ENCODE results near the gene STK39.

STK39 gene

GRCh38 chr2:168037778-168038177 is 209.6 kb downstream of the STK39 start:
- H3K4me1 ChIP-seq (ENCODE audit: insufficient read depth, insufficient read length): no peaks in the 10 kb centered on the region
- no peaks in the 10 kb centered on the region for H3K36me3 ChIP-seq (ENCODE audit: insufficient read depth, insufficient read length, low read length)
- TF ChIP-seq ZNF274 (IDR thresholded peaks at IDR 0.05; ENCODE audit: low read depth, low read length): no peak
- TF ChIP-seq SUZ12 (IDR thresholded peaks at IDR 0.05; ENCODE audit: extremely low read depth, insufficient read depth, insufficient read length): no peak
- TF ChIP-seq YY1 (IDR thresholded peaks at IDR 0.05; ENCODE audit: insufficient read depth, insufficient read length): no peak
- no peaks in the 10 kb centered on the region for H3K9me3 ChIP-seq (ENCODE audit: insufficient read depth, low read length)
- DNase-seq (ENCODE audit: low read depth, low spot score): no peak
- no peaks in the 10 kb centered on the region for H3K27me3 ChIP-seq (ENCODE audit: insufficient read depth, insufficient read length)
- no peak overlapping the region for H3K9ac ChIP-seq (ENCODE audit: insufficient read length, low read depth)
- no peak overlapping the region for H3K4me3 ChIP-seq (ENCODE audit: insufficient read length, low read depth)

DNA sequence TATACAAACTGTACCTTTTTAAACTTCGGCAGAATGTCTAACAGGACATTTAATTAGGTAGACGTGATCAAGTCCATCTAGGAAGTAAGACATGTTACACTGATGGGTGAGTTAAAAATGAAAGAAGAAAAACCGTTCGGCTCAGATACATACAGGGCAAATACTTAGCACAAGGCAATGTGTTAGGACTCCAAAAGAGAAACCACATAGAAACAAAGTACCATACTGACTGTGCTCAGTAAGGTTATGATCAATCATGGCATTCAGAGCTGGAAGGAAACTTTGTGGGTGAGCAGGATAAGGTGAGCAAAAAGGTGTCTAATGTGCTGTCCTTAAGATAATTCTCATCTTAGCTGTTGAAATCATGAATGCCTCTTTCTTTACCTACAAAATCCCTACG is 211.9 kb downstream of the STK39 start:
- TF ChIP-seq ZNF274 (IDR thresholded peaks at IDR 0.05; ENCODE audit: low read depth, low read length) (no peak), SUZ12 (IDR thresholded peaks at IDR 0.05; ENCODE audit: extremely low read depth, insufficient read depth, insufficient read length) (no peak), YY1 (IDR thresholded peaks at IDR 0.05; ENCODE audit: insufficient read depth, insufficient read length) (no peak)
- Histone ChIP-seq H3K4me1 (ENCODE audit: insufficient read depth, insufficient read length) (no peaks in the 10 kb centered on the region), H3K9ac (ENCODE audit: insufficient read length, low read depth) (no peak overlapping the region), H3K9me3 (ENCODE audit: insufficient read depth, low read length) (no peaks in the 10 kb centered on the region), H3K36me3 (ENCODE audit: insufficient read depth, insufficient read length, low read length) (no peaks in the 10 kb centered on the region), H3K4me3 (ENCODE audit: insufficient read length, low read depth) (no peak overlapping the region), H3K27me3 (ENCODE audit: insufficient read depth, insufficient read length) (no peaks in the 10 kb centered on the region)
- no peak for DNase-seq (ENCODE audit: low read depth, low spot score)

GRCh38 chr2:168034616-168035015 is 212.8 kb downstream of the STK39 start:
- Histone ChIP-seq H3K4me3 (ENCODE audit: insufficient read length, low read depth) (no peak overlapping the region), H3K36me3 (ENCODE audit: insufficient read depth, insufficient read length, low read length) (no peaks in the 10 kb centered on the region), H3K4me1 (ENCODE audit: insufficient read depth, insufficient read length) (no peaks in the 10 kb centered on the region), H3K27me3 (ENCODE audit: insufficient read depth, insufficient read length) (no peaks in the 10 kb centered on the region), H3K9ac (ENCODE audit: insufficient read length, low read depth) (no peak overlapping the region), H3K9me3 (ENCODE audit: insufficient read depth, low read length) (no peaks in the 10 kb centered on the region)
- TF ChIP-seq ZNF274 (IDR thresholded peaks at IDR 0.05; ENCODE audit: low read depth, low read length) (no peak), YY1 (IDR thresholded peaks at IDR 0.05; ENCODE audit: insufficient read depth, insufficient read length) (no peak), SUZ12 (IDR thresholded peaks at IDR 0.05; ENCODE audit: extremely low read depth, insufficient read depth, insufficient read length) (no peak)
- no peak for DNase-seq (ENCODE audit: low read depth, low spot score)

- H3K4me3 ChIP-seq (ENCODE audit: insufficient read length, low read depth): no peak overlapping the region
- no peaks in the 10 kb centered on the region for H3K9me3 ChIP-seq (ENCODE audit: insufficient read depth, low read length)
- no peaks in the 10 kb centered on the region for H3K4me1 ChIP-seq (ENCODE audit: insufficient read depth, insufficient read length)
- no peak overlapping the region for H3K9ac ChIP-seq (ENCODE audit: insufficient read length, low read depth)
- no peak for DNase-seq (ENCODE audit: low read depth, low spot score)
- H3K27me3 ChIP-seq (ENCODE audit: insufficient read depth, insufficient read length): no peaks in the 10 kb centered on the region
- no peaks in the 10 kb centered on the region for H3K36me3 ChIP-seq (ENCODE audit: insufficient read depth, insufficient read length, low read length)
- TF ChIP-seq YY1 (IDR thresholded peaks at IDR 0.05; ENCODE audit: insufficient read depth, insufficient read length) (no peak), ZNF274 (IDR thresholded peaks at IDR 0.05; ENCODE audit: low read depth, low read length) (no peak), SUZ12 (IDR thresholded peaks at IDR 0.05; ENCODE audit: extremely low read depth, insufficient read depth, insufficient read length) (no peak)
Measured at GRCh38 chr2:168033966-168034365, 213.4 kb downstream of the STK39 start.

GRCh38 chr2:168032091-168032490 is 215.3 kb downstream of the STK39 start:
- Histone ChIP-seq H3K4me3 (ENCODE audit: insufficient read length, low read depth) (no peak overlapping the region), H3K4me1 (ENCODE audit: insufficient read depth, insufficient read length) (no peaks in the 10 kb centered on the region), H3K27me3 (ENCODE audit: insufficient read depth, insufficient read length) (no peaks in the 10 kb centered on the region), H3K9ac (ENCODE audit: insufficient read length, low read depth) (no peak overlapping the region), H3K9me3 (ENCODE audit: insufficient read depth, low read length) (no peaks in the 10 kb centered on the region), H3K36me3 (ENCODE audit: insufficient read depth, insufficient read length, low read length) (no peaks in the 10 kb centered on the region)
- no peak for DNase-seq (ENCODE audit: low read depth, low spot score)
- TF ChIP-seq YY1 (IDR thresholded peaks at IDR 0.05; ENCODE audit: insufficient read depth, insufficient read length): no peak

DNA sequence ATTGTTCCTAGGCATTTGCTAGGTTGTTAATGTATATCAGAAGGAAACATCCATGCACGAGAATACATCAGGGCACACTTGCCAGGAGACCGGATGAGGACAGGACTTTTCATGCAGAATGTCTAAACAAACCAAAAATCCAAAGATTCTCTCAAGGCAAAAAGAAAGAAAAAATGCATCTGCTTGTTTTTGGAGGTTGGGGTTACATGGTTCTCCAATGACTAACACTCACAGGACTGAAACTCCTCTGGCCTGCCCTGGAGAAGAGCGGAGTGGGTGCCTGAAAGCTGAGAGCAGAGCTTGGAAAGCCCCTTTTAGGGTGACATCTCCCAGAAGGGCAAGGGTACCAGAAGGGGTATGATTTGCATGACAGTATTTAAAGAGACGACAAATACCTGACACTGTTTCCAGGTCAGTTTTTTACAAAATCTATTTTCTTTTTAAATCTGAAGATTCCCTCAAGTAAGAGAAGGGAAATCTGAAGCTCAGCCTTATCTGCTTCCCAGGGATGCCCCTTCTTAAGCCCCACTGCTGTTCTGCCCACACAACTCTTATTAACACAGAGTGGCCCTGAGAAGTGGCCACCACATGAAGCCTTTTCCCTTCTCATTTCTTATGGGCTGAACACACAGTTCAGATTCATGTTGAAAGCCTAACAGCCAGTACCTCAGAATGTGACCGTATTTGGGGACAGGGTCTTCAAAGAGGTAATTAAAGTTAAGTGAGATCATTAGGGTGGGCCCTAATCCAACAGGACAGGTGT is 216.4 kb downstream of the STK39 start:
- no peak for DNase-seq (ENCODE audit: low read depth, low spot score)
- Histone ChIP-seq H3K4me1 (ENCODE audit: insufficient read depth, insufficient read length) (no peaks in the 10 kb centered on the region), H3K4me3 (ENCODE audit: insufficient read length, low read depth) (no peak overlapping the region), H3K9ac (ENCODE audit: insufficient read length, low read depth) (no peak overlapping the region), H3K36me3 (ENCODE audit: insufficient read depth, insufficient read length, low read length) (no peaks in the 10 kb centered on the region), H3K27me3 (ENCODE audit: insufficient read depth, insufficient read length) (no peaks in the 10 kb centered on the region), H3K9me3 (ENCODE audit: insufficient read depth, low read length) (no peaks in the 10 kb centered on the region)
- TF ChIP-seq SUZ12 (IDR thresholded peaks at IDR 0.05; ENCODE audit: extremely low read depth, insufficient read depth, insufficient read length): no peak
- TF ChIP-seq ZNF274 (IDR thresholded peaks at IDR 0.05; ENCODE audit: low read depth, low read length): no peak
- TF ChIP-seq YY1 (IDR thresholded peaks at IDR 0.05; ENCODE audit: insufficient read depth, insufficient read length): no peak

DNA sequence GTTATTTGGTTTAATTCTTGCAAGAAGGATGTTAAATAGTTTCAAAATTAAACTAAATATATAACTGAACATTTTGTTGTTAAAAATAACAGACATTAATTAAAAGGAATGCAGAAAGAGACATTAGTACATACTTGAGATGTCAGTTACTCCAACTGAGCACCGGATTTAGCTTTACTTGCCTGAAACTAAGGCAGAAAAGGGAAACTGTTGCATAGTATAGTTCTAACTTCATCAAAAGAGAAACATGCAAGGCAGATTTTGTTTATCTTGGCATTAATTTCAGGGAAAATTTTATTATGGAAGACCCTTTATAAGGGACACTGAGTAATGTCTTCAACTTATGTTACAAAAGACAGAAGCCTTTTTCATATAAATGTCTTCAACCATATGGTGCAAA is 218.3 kb downstream of the STK39 start:
- Histone ChIP-seq H3K9ac (ENCODE audit: insufficient read length, low read depth) (no peak overlapping the region), H3K27me3 (ENCODE audit: insufficient read depth, insufficient read length) (no peaks in the 10 kb centered on the region), H3K4me3 (ENCODE audit: insufficient read length, low read depth) (no peak overlapping the region), H3K4me1 (ENCODE audit: insufficient read depth, insufficient read length) (no peaks in the 10 kb centered on the region), H3K9me3 (ENCODE audit: insufficient read depth, low read length) (no peaks in the 10 kb centered on the region), H3K36me3 (ENCODE audit: insufficient read depth, insufficient read length, low read length) (peaks cover 5% of the 10 kb centered on the region)
- no peak for TF ChIP-seq ZNF274 (IDR thresholded peaks at IDR 0.05; ENCODE audit: low read depth, low read length)
- TF ChIP-seq YY1 (IDR thresholded peaks at IDR 0.05; ENCODE audit: insufficient read depth, insufficient read length): no peak
- no peak for TF ChIP-seq SUZ12 (IDR thresholded peaks at IDR 0.05; ENCODE audit: extremely low read depth, insufficient read depth, insufficient read length)
- DNase-seq (ENCODE audit: low read depth, low spot score): no peak
